Neural cell (in vitro differentiated cells): ENCODE data around the gene ASMTL.

ENCODE experiments used
- POLR2AphosphoS5 ChIP-seq: IDR thresholded peaks from 2 replicates; pipeline ENCODE4 v1.6.1; 2012
- RAD21 ChIP-seq: fragments of 450-650 bp; conservative IDR thresholded peaks from 2 replicates; pipeline ENCODE4 v1.6.1; 2014; ENCODE audit warnings: antibody characterized with exemption, mild to moderate bottlenecking, moderate library complexity
- TAF1 ChIP-seq: IDR thresholded peaks from 2 replicates; pipeline ENCODE4 v1.6.1; 2012; ENCODE audit warnings: low read depth
- TF ChIP-seq, protein P1 (sequence below): fragments of 450-650 bp; IDR thresholded peaks from 2 replicates; pipeline ENCODE4 v1.5.1; 2014; ENCODE audit warnings: antibody characterized with exemption, mild to moderate bottlenecking, moderate library complexity; ENCODE audit not compliant: poor library complexity, severe bottlenecking
- TF ChIP-seq, protein P2 (sequence below): IDR thresholded peaks from 2 replicates; pipeline ENCODE4 v1.6.1; 2012; ENCODE audit warnings: borderline replicate concordance

DNA sequence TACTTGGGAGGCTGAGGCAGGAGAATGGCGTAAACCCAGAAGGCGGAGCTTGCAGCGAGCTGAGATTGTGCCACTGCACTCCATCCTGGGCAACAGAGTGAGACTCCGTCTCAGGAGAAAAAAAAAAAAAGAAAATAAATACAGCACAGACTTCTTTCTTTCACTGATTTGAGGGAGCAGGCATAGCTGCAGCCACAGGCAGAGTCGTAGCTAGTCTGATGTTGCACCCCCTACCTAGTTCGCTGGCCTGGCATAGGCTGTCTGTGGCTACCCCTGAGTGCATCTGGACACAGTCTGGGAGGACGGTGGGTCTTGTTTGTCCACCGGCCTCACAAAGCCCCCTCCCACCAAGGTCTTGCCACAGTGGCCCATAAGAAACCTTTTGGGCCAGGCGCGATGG is 94.7 kb downstream of the ASMTL start:
- TF ChIP-seq, protein P1, sequence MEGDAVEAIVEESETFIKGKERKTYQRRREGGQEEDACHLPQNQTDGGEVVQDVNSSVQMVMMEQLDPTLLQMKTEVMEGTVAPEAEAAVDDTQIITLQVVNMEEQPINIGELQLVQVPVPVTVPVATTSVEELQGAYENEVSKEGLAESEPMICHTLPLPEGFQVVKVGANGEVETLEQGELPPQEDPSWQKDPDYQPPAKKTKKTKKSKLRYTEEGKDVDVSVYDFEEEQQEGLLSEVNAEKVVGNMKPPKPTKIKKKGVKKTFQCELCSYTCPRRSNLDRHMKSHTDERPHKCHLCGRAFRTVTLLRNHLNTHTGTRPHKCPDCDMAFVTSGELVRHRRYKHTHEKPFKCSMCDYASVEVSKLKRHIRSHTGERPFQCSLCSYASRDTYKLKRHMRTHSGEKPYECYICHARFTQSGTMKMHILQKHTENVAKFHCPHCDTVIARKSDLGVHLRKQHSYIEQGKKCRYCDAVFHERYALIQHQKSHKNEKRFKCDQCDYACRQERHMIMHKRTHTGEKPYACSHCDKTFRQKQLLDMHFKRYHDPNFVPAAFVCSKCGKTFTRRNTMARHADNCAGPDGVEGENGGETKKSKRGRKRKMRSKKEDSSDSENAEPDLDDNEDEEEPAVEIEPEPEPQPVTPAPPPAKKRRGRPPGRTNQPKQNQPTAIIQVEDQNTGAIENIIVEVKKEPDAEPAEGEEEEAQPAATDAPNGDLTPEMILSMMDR = no peak
- TF ChIP-seq POLR2AphosphoS5 = no peak
- TF ChIP-seq, protein P2, sequence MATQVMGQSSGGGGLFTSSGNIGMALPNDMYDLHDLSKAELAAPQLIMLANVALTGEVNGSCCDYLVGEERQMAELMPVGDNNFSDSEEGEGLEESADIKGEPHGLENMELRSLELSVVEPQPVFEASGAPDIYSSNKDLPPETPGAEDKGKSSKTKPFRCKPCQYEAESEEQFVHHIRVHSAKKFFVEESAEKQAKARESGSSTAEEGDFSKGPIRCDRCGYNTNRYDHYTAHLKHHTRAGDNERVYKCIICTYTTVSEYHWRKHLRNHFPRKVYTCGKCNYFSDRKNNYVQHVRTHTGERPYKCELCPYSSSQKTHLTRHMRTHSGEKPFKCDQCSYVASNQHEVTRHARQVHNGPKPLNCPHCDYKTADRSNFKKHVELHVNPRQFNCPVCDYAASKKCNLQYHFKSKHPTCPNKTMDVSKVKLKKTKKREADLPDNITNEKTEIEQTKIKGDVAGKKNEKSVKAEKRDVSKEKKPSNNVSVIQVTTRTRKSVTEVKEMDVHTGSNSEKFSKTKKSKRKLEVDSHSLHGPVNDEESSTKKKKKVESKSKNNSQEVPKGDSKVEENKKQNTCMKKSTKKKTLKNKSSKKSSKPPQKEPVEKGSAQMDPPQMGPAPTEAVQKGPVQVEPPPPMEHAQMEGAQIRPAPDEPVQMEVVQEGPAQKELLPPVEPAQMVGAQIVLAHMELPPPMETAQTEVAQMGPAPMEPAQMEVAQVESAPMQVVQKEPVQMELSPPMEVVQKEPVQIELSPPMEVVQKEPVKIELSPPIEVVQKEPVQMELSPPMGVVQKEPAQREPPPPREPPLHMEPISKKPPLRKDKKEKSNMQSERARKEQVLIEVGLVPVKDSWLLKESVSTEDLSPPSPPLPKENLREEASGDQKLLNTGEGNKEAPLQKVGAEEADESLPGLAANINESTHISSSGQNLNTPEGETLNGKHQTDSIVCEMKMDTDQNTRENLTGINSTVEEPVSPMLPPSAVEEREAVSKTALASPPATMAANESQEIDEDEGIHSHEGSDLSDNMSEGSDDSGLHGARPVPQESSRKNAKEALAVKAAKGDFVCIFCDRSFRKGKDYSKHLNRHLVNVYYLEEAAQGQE = no peak
- no peak for TF ChIP-seq RAD21
- no peak for TF ChIP-seq TAF1
